Nephron (organoid): ENCODE results near the gene HS6ST3.
A peak's percentile ranks its signal among the peaks of the same experiment; 100 is the strongest.

Experiments used
- H3K27ac Mint-ChIP-seq, 3 experiments: 2 replicates each; pipeline ENCODE4 v1.8.0; 2020; ENCODE audit warnings: mixed read lengths in 3 of 3, mild to moderate bottlenecking in 2 of 3, moderate library complexity in 1 of 3
- H3K27me3 Mint-ChIP-seq: 2 replicates; pipeline ENCODE4 v1.8.0; 2021; ENCODE audit warnings: low read depth, mild to moderate bottlenecking, moderate library complexity, mixed read lengths
- H3K36me3 Mint-ChIP-seq: 2 replicates; pipeline ENCODE4 v1.8.0; 2020; ENCODE audit warnings: low read depth, mixed read lengths
- H3K4me1 Mint-ChIP-seq: 2 replicates; pipeline ENCODE4 v1.8.0; 2020; ENCODE audit warnings: mixed read lengths
- H3K4me3 Mint-ChIP-seq, 3 experiments: 2 replicates each; pipeline ENCODE4 v1.8.0; 2020; ENCODE audit warnings: mild to moderate bottlenecking in 3 of 3, mixed read lengths in 3 of 3, moderate library complexity in 2 of 3
- H3K9me3 Mint-ChIP-seq: 2 replicates; pipeline ENCODE4 v1.8.0; 2020; ENCODE audit warnings: mixed read lengths
- TF ChIP-seq, protein P1 (sequence below), 3 experiments: fragments of 200-600 bp; sonication (generic); IDR thresholded peaks; one replicate each; pipeline ENCODE4 v1.5.0; 2021; ENCODE audit warnings: antibody characterized with exemption in 3 of 3; ENCODE audit not compliant: unreplicated experiment in 3 of 3

Gene HS6ST3

DNA sequence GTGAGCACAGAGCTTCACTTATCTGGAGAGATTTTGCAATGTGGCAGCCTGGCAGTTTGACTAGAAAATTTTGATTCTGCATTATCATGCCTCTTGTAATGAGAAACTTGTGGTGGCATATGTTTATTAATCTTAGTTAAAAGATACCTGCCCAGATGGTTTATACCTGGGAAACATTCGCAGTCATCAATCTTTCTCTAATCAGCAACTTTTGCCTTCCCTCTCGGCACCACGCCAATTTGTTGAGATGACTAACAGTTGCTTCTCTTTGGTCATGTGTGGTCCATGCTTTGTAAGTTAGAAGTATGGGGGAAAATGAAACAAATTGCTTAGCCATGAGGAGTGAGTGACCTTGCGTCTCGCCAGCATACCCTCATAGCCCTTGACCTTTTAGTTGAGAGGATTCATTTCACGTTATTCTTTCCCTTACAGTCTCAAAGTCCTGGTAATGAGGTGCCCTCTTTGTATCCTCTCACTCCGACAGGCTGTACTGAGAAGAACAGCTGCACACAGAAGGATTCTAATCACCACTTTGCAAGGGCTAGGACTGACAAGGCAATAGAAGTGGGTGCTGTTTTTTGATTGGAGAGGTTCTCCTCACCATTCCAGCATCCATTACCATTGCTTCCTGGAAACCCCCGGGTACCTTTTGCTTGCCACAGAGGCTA, 703.0 kb downstream of the HS6ST3 start:
- Mint-ChIP-seq H3K4me1 (no peaks in the 10 kb centered on the region), H3K4me3 (no peak overlapping the region), H3K36me3 (no peaks in the 10 kb centered on the region), H3K27me3 (no peaks in the 10 kb centered on the region), H3K27ac (no peak overlapping the region), H3K9me3 (peaks cover 3% of the 10 kb centered on the region)
- TF ChIP-seq, protein P1, sequence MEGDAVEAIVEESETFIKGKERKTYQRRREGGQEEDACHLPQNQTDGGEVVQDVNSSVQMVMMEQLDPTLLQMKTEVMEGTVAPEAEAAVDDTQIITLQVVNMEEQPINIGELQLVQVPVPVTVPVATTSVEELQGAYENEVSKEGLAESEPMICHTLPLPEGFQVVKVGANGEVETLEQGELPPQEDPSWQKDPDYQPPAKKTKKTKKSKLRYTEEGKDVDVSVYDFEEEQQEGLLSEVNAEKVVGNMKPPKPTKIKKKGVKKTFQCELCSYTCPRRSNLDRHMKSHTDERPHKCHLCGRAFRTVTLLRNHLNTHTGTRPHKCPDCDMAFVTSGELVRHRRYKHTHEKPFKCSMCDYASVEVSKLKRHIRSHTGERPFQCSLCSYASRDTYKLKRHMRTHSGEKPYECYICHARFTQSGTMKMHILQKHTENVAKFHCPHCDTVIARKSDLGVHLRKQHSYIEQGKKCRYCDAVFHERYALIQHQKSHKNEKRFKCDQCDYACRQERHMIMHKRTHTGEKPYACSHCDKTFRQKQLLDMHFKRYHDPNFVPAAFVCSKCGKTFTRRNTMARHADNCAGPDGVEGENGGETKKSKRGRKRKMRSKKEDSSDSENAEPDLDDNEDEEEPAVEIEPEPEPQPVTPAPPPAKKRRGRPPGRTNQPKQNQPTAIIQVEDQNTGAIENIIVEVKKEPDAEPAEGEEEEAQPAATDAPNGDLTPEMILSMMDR (IDR thresholded peaks at IDR 0.05; ENCODE audit: unreplicated experiment in 3 of 3): no peak

DNA sequence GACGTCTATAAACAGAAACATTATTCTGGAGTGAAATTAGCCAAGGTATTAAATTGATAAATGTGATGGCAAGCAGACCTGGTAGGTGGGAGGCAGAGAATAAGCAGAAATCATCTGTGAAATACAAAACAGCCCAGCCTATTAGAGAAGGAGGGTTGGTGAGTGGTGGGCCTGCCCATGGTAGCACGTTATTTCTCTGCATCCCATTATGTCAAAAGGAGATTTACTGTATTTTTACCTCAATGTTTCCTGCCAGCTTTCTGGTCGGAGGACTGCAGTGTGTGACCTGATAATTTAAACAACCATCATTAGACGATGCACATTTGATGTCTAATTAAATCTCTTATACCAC, 703.5 kb downstream of the HS6ST3 start:
- H3K9me3 Mint-ChIP-seq: no peaks in the 10 kb centered on the region
- H3K27ac Mint-ChIP-seq: no peak overlapping the region
- H3K4me3 Mint-ChIP-seq: no peak overlapping the region
- no peaks in the 10 kb centered on the region for H3K36me3 Mint-ChIP-seq
- no peaks in the 10 kb centered on the region for H3K27me3 Mint-ChIP-seq
- H3K4me1 Mint-ChIP-seq: no peaks in the 10 kb centered on the region
- TF ChIP-seq, protein P1 (IDR thresholded peaks at IDR 0.05; ENCODE audit: unreplicated experiment in 3 of 3): no peak

DNA sequence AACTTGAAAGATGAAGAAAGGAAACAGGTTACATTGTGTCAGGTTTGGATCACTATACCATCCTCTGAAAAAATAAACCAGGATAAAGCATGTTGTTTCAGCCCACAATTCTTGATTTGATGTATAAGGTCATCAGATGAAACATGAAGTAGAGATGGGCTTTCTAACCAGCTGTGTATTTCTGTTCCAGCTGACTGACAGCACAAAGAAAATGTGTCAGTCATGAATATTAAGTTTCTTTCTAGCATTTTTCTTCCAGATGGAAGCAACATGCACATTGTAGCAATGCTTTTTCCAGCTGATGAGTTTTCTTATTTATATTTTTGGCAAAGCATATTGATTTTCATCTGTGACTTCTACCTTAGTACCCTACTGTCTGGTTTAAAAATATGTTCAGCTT, 704.8 kb downstream of the HS6ST3 start:
- no peaks in the 10 kb centered on the region for H3K36me3 Mint-ChIP-seq
- H3K27me3 Mint-ChIP-seq: no peaks in the 10 kb centered on the region
- H3K9me3 Mint-ChIP-seq: no peaks in the 10 kb centered on the region
- H3K27ac Mint-ChIP-seq: no peak overlapping the region
- H3K4me3 Mint-ChIP-seq: no peak overlapping the region
- H3K4me1 Mint-ChIP-seq: no peaks in the 10 kb centered on the region
- TF ChIP-seq, protein P1 (IDR thresholded peaks at IDR 0.05; ENCODE audit: unreplicated experiment in 3 of 3): no peak

DNA sequence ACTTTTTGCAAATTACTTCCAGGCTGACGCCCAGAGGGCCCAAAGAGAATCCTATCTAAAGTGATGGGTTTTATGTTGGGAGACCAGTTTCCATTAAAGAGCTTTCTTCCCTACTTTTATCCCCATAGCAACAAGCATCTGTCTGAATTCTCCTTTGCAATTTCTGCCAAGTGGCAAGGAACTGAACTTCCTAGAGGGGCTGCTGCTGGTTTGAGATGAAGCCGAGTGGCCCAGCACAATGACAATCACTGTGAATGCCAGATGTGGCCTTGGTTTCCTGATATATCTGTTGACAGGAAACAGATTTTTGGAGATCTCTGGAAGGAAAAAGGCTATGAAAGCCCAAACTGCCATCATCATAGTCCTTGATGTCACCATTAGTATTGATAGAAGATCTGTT, 705.8 kb downstream of the HS6ST3 start:
- Mint-ChIP-seq H3K4me3 (no peak overlapping the region), H3K27me3 (no peaks in the 10 kb centered on the region), H3K36me3 (no peaks in the 10 kb centered on the region), H3K9me3 (no peaks in the 10 kb centered on the region), H3K4me1 (no peaks in the 10 kb centered on the region), H3K27ac (no peak overlapping the region)
- TF ChIP-seq, protein P1 (IDR thresholded peaks at IDR 0.05; ENCODE audit: unreplicated experiment in 3 of 3): no peak

DNA sequence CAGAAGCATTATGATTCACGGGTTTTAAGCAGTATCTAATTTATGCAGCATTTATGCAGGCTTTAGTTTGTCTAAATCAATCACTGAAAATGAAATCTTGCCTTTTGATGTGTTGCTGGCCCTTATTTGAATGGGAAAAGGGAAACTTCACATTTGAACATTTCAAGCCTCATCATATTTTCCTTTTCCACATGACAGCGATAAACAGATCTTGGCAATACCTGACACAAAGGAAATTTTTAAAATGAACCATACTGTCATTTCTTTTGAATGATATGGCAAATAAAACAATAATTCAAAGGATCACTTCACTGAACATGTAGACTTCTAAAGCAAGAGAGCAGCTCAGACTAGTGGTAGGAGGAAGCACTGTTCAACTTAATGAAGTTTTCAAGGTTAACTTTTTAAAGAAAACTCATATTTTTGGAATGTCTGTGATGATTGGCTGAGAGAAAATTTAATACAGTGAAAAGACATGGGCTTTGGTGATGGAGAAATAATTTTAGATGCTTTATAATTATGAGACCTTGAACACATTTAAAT, 706.3 kb downstream of the HS6ST3 start:
- no peak overlapping the region for H3K4me3 Mint-ChIP-seq
- H3K9me3 Mint-ChIP-seq: no peaks in the 10 kb centered on the region
- no peaks in the 10 kb centered on the region for H3K36me3 Mint-ChIP-seq
- peak overlapping the region in 1 of 3 experiments; percentile 7 for H3K27ac Mint-ChIP-seq
- no peaks in the 10 kb centered on the region for H3K27me3 Mint-ChIP-seq
- TF ChIP-seq, protein P1 (IDR thresholded peaks at IDR 0.05; ENCODE audit: unreplicated experiment in 3 of 3): peak in 2 of 3 experiments; percentile 23 to 33
- H3K4me1 Mint-ChIP-seq: no peaks in the 10 kb centered on the region

DNA sequence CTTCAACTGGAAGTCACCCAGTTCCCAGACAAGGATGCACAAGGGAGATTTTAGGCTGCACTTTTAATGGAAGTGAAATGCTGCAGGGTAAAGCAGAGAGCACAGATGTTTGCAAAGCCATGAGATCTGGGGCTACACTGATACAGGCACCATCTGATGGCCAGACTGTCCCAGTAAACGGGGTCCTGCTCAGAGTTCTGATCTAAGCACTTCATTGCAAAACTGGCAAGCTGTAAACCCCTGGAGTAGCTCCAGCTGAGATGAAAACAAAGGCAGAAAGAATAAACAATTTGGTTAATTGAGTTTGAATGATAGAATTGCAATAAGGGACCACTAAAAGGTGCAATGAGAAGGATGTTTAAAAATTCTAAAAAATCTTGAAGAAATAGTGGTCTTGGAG, 707.2 kb downstream of the HS6ST3 start:
- Mint-ChIP-seq H3K27ac (no peak overlapping the region), H3K4me1 (no peaks in the 10 kb centered on the region), H3K9me3 (no peaks in the 10 kb centered on the region), H3K36me3 (no peaks in the 10 kb centered on the region), H3K27me3 (no peaks in the 10 kb centered on the region), H3K4me3 (no peak overlapping the region)
- TF ChIP-seq, protein P1 (IDR thresholded peaks at IDR 0.05; ENCODE audit: unreplicated experiment in 3 of 3): no peak
